Thyroid gland (tissue), 4 donors: Measurements from ENCODE around the gene DTNB. TPM values are rescaled to one million over a fixed set of nuclear protein-coding genes. Genes with fewer than 3 reads are reported as not detected.

ENCODE experiments used
- DNase-seq, 2 donors: peaks; one replicate each; pipeline ENCODE4 v3.0.0-alpha.2; 2019
- H3K27ac ChIP-seq, 3 donors: fragments of 200-600 bp; sonication (generic); 1 replicate in 2 of 3; 2 replicates in 1 of 3; pipeline ENCODE4 v1.5.1; 2016 to 2019; ENCODE audit warnings: mild to moderate bottlenecking in 1 of 3, moderate library complexity in 1 of 3
- H3K27me3 ChIP-seq: fragments of 200-600 bp; sonication (generic); one replicate; pipeline ENCODE4 v1.5.1; 2019
- H3K36me3 ChIP-seq, 2 donors: fragments of 200-600 bp; sonication (generic); one replicate each; pipeline ENCODE4 v1.5.1; 2016 to 2019
- H3K4me1 ChIP-seq, 2 donors: fragments of 200-600 bp; sonication (generic); one replicate each; pipeline ENCODE4 v1.5.1; 2017 to 2019
- H3K4me3 ChIP-seq, 3 donors: fragments of 200-600 bp; sonication (generic); replicated peaks in 1 of 3; 1 replicate in 2 of 3; 2 replicates in 1 of 3; pipeline ENCODE4 v1.5.1; 2016; ENCODE audit warnings: mild to moderate bottlenecking in 1 of 3
- H3K9me3 ChIP-seq: fragments of 200-600 bp; sonication (generic); one replicate; pipeline ENCODE4 v1.5.1; 2017
- CTCF ChIP-seq, 6 experiments: fragments of 200-600 bp in 3 of 6; fragments of 450-650 bp in 3 of 6; sonication (generic) in 3 of 6; IDR thresholded peaks; one replicate each; pipeline ENCODE4 v1.5.1; 2016 to 2019; ENCODE audit warnings: antibody characterized with exemption in 6 of 6, mild to moderate bottlenecking in 2 of 6, inconsistent platforms in 1 of 6, moderate library complexity in 1 of 6
- POLR2A ChIP-seq, 2 donors: fragments of 450-650 bp; IDR thresholded peaks; one replicate each; pipeline ENCODE4 v1.6.1; 2017; ENCODE audit warnings: antibody characterized with exemption in 2 of 2, mild to moderate bottlenecking in 2 of 2, moderate library complexity in 1 of 2
- WGBS, 2 donors: methylation state at CpG; one replicate each; pipeline ENCODE4 v1.1.5; 2017; 5-methylcytosine and 5-hydroxymethylcytosine counted together
- intact Hi-C: fragments of 100-400 bp; cut with DNase I; formaldehyde crosslinking; loops from one replicate; pipeline ENCODE4 v1.15.1; 2023
- total RNA-seq, 4 donors: library from RNA; depleted of rRNA; stranded (reverse); fragments of >200 nt; gene quantifications; one replicate each; pipeline ENCODE4 v1.2.3, GENCODE V29; 2016

DTNB gene
- total RNA-seq, 4 donors from 2014 or later: 38.9 to 75.2 (median 55.5) TPM

- 91 to 93% methylated on average over 5 of the region's 5 CpGs for WGBS, 2 donors
- no peaks in the 10 kb centered on the region for H3K9me3 ChIP-seq
- no peak for DNase-seq
- TF ChIP-seq CTCF (IDR thresholded peaks at IDR 0.05): no peak
- no peak for TF ChIP-seq POLR2A (IDR thresholded peaks at IDR 0.05)
- H3K4me1 ChIP-seq: peaks cover 9 to 10% of the 10 kb centered on the region in 2 donors
- H3K36me3 ChIP-seq: no peaks in the 10 kb centered on the region
- H3K27ac ChIP-seq: no peak overlapping the region
- H3K27me3 ChIP-seq: no peaks in the 10 kb centered on the region
- intact Hi-C loops: no loop called here
- H3K4me3 ChIP-seq: no peak overlapping the region
Observed at GRCh38 chr2:25561136-25561850, 112.1 kb downstream of the DTNB start.

DNA sequence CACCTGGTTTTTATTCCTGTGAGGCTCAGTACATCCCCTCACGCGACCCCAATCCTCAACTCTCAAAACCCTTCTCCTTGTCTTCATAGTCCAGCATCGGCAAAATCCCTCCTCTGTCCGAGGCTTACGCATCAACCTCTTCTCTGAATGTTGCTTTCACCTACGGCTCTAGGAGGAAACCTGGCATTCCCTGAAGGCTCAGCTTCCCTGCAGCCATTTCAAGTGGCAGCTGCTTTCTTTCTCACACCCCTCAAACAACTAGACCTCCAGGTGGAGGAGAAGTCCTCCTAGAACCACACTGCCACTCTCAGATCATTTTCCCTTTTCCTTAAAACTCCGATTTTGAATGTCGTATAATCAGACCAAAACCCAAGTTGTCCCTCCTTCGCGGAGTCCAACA is 114.2 kb downstream of the DTNB start:
- H3K36me3 ChIP-seq: no peaks in the 10 kb centered on the region
- intact Hi-C loops: no loop called here
- H3K27me3 ChIP-seq: no peaks in the 10 kb centered on the region
- DNase-seq: no peak
- no peak overlapping the region for H3K27ac ChIP-seq
- H3K4me1 ChIP-seq: peaks cover 9 to 11% of the 10 kb centered on the region in 2 donors
- 94 to 95% methylated on average over 10 of the region's 10 CpGs for WGBS, 2 donors
- H3K4me3 ChIP-seq: no peak overlapping the region
- H3K9me3 ChIP-seq: no peaks in the 10 kb centered on the region
- no peak for TF ChIP-seq POLR2A (IDR thresholded peaks at IDR 0.05)
- TF ChIP-seq CTCF (IDR thresholded peaks at IDR 0.05): no peak

DNA sequence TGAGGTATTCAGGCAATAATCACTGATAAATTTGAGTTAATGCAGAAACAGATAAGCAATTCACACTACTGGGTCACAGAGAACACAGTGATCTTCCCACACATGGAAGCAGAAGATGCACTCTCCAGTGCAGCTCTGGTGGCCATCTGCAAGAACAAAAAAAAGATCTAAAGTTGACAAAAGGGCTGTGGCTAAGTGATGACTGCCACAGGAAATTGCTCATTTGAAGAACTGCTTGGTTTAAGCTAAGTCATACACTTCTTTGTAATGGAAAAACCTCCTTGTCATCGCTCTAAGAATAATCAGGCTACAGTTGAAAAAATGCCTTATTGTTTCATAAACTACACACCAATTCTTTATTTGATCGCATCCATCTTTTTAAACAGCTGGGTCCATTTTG is 115.1 kb downstream of the DTNB start:
- WGBS, 2 donors: 80 to 84% methylated on average over 2 of the region's 2 CpGs
- Histone ChIP-seq H3K27me3 (no peaks in the 10 kb centered on the region), H3K9me3 (no peaks in the 10 kb centered on the region), H3K27ac (no peak overlapping the region), H3K4me1 (peaks cover 9 to 11% of the 10 kb centered on the region in 2 donors), H3K36me3 (no peaks in the 10 kb centered on the region), H3K4me3 (no peak overlapping the region)
- TF ChIP-seq POLR2A (IDR thresholded peaks at IDR 0.05) (no peak), CTCF (IDR thresholded peaks at IDR 0.05) (no peak)
- DNase-seq: no peak
- intact Hi-C loops: no loop called here

GRCh38 chr2:25557179-25558036 is 116.0 kb downstream of the DTNB start:
- intact Hi-C loops: no loop called here

More at GRCh38 chr2:25557179-25558036, 116.0 kb downstream of the DTNB start:
- Histone ChIP-seq H3K4me1 (peaks cover 9 to 11% of the 10 kb centered on the region in 2 donors), H3K9me3 (no peaks in the 10 kb centered on the region), H3K36me3 (no peaks in the 10 kb centered on the region), H3K27me3 (no peaks in the 10 kb centered on the region), H3K27ac (peak overlapping the region in 1 of 3 donors; percentile 13), H3K4me3 (no peak overlapping the region)
- peak in 1 of 2 donors; percentile 30 for DNase-seq
- WGBS, 2 donors: 83% methylated on average over 6 of the region's 6 CpGs
- TF ChIP-seq CTCF (IDR thresholded peaks at IDR 0.05): no peak
- TF ChIP-seq POLR2A (IDR thresholded peaks at IDR 0.05): no peak
